Subcutaneous adipose tissue (tissue), 4 donors: Measurements from ENCODE around the gene CYP4V2. TPM values are rescaled to one million over a fixed set of nuclear protein-coding genes. Genes with fewer than 3 reads are reported as not detected.

ENCODE experiments used
- total RNA-seq, 4 donors: library from RNA; depleted of rRNA; stranded (reverse); fragments of >200 nt; gene quantifications; one replicate each; pipeline ENCODE4 v1.1.0, GENCODE V29; 2016
- TF ChIP-seq, protein P1 (sequence below): fragments of 450-650 bp; IDR thresholded peaks from one replicate; pipeline ENCODE4 v1.5.1; 2016; ENCODE audit warnings: low read depth, mild to moderate bottlenecking, control low read depth, antibody characterized with exemption, moderate library complexity

Gene CYP4V2
- total RNA-seq, 4 donors from 2014 or later = 22.2 to 36.4 (median 31.9) TPM

- TF ChIP-seq, protein P1, sequence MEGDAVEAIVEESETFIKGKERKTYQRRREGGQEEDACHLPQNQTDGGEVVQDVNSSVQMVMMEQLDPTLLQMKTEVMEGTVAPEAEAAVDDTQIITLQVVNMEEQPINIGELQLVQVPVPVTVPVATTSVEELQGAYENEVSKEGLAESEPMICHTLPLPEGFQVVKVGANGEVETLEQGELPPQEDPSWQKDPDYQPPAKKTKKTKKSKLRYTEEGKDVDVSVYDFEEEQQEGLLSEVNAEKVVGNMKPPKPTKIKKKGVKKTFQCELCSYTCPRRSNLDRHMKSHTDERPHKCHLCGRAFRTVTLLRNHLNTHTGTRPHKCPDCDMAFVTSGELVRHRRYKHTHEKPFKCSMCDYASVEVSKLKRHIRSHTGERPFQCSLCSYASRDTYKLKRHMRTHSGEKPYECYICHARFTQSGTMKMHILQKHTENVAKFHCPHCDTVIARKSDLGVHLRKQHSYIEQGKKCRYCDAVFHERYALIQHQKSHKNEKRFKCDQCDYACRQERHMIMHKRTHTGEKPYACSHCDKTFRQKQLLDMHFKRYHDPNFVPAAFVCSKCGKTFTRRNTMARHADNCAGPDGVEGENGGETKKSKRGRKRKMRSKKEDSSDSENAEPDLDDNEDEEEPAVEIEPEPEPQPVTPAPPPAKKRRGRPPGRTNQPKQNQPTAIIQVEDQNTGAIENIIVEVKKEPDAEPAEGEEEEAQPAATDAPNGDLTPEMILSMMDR = no peak
These were observed 23.8 kb upstream of the CYP4V2 start for GRCh38 chr4:186167605-186168004.

DNA sequence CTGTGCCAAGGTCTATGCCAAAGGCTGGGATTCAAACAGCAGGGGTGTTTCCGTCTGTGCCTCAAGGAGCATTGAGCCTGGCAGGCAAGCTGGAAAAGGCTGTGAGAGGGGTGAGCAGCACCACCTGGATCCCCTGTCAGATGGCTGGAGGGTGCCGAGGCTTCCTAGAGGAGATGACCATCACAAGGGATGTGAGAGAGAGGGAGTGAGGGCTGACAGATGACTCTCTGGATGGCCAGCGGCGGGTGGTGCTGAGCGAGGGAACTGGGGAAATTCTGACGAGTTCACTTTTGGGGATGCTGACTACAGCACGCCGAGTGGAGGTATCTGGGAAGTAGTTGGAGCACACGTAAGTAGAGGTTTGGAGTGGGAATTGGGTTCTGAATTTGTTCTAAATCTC, 22.6 kb upstream of the CYP4V2 start:
- TF ChIP-seq, protein P1 = no peak

GRCh38 chr4:186169333-186169944, 21.9 kb upstream of the CYP4V2 start:
- TF ChIP-seq, protein P1 = no peak

GRCh38 chr4:186169945-186170802, 21.2 kb upstream of the CYP4V2 start:
- TF ChIP-seq, protein P1 = no peak

DNA sequence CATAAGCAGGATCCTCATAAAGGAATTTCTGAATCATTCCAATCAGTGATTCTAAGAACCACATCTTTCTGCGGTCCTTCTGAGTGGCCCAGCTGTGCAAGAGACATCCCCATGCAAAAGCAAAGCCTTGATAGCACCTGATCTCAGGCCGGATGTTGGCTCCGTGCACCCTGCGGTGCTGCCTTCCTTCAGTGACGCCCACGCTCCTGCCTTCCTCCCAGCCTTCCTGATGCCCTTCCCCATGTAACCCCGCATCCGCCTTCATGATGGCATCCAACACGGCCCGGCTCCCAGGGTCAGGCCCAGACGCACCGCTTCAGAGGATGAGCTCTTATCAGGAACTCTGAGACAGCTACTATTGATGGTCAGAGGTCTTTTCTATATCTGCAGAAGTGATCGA, 20.4 kb upstream of the CYP4V2 start:
- TF ChIP-seq, protein P1 = no peak

DNA sequence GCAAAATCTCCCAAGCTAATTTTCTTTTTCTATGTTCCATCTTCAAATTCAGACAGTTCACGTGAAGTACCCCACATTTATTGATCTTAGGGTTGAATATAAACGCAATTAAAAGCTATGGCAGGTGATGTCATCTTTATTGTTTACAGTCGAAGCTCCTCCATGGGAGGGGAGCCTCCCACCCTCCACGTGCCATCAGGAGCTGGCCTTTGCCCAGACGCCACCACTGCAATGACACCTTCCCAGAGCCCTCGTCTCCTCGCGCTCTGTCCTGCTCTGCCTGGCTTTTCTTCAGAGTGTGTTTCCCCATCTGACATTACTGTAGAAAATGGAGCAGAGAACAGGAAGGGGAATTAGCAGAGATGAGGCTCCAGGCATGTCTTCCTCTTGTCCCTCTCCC, 18.8 kb upstream of the CYP4V2 start:
- TF ChIP-seq, protein P1 = no peak

- TF ChIP-seq, protein P1 = no peak
These were observed 3.3 kb upstream of the CYP4V2 start for GRCh38 chr4:186188107-186188506.
